Posterior vena cava (tissue), 2 donors: ENCODE results near the gene MYOD1. TPM values are rescaled to one million over a fixed set of nuclear protein-coding genes. Genes with fewer than 3 reads are reported as not detected.

ENCODE experiments used
- DNase-seq: peaks from one replicate; pipeline ENCODE4 v3.0.0-alpha.2; 2020; ENCODE audit warnings: low spot score
- intact Hi-C, 2 donors: fragments of 100-400 bp; cut with DNase I; formaldehyde crosslinking; loops; one replicate each; pipeline versions ENCODE4 v1.14.1 to v1.14.2; 2022 to 2023
- long read RNA-seq, 2 donors: library from polyadenylated mRNA; unstranded; transcript quantifications; one replicate each; pipeline ENCODE4 v2.0.0, GENCODE V29; 2020 to 2021
- total RNA-seq, 2 donors: library from RNA; stranded (reverse); fragmentation: NEBNext Ultra II Directional; extraction: Animal tissue kit (Norgen Biotek cat#: 25700); gene quantifications; one replicate each; pipeline ENCODE4 v1.2.1, GENCODE V29; 2021
- donor health status: DM: yes; HTN: yes; CAD: no.
- donor health status: DM: yes; HTN: yes; CAD: no.

Gene MYOD1
- total RNA-seq, result not detected
- long read RNA-seq, donor 1, result 0 reads
- long read RNA-seq, donor 2, result 0 reads

GRCh38 chr11:17719028-17719937 is at the start of gene MYOD1:
Gene MYOD1 (plus strand): TSS chr11:17719571. CDS start chr11:17719783, 212 bp downstream.
- DNase-seq, result peak; percentile 81
- intact Hi-C loops, result no loop called here

GRCh38 chr11:17672469-17672868 is 46.9 kb upstream of the MYOD1 start:
- DNase-seq, result no peak
- intact Hi-C loops, result no loop called here

DNA sequence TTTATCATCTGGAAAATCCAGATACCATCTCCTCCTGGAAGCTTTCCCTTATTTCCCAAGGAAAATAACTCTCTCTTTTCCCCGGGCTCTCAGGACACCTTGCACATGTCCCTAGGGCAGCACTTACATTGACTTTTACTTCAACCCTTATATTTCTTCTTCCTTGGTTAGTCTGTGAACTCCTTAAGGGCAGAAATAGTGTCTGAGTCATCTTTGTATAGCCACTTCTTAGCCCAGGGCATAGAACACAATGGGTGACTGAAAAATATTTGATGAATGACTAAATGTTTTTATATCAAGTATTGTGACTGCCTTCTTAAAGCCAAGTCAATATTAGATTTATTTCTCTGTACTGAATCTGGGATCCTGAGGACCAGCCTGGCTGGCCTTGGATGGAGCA is 45.4 kb upstream of the MYOD1 start:
- DNase-seq, result no peak
- intact Hi-C loops, result no loop called here

DNA sequence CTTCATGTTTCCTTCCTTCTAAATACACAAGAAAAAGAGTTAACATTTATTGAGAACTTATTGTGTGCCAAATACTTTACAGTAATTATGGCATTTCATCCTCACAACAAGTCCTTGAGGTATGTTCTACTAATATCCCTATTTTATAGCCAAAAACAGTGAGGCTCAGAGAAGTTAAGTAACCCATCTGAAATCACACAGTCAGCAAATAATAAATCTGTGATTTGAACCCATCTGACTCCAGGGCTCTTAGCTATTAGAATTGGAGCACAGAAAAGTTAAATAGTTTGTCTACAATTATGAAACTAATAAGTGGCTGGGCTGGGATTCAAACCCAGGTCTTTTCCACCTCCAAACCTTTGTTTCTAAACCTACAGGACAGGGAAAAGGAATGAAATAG is 36.5 kb upstream of the MYOD1 start:
- DNase-seq, result no peak
- intact Hi-C loops, result no loop called here

GRCh38 chr11:17683377-17684161 is 35.8 kb upstream of the MYOD1 start:
- DNase-seq, result no peak
- intact Hi-C loops, result no loop called here

GRCh38 chr11:17684550-17684949 is 34.8 kb upstream of the MYOD1 start:
- intact Hi-C loops, result no loop called here
- no peak for DNase-seq

- no peak for DNase-seq
- intact Hi-C loops, result no loop called here
These were observed 33.0 kb upstream of the MYOD1 start for GRCh38 chr11:17686231-17686980.

DNA sequence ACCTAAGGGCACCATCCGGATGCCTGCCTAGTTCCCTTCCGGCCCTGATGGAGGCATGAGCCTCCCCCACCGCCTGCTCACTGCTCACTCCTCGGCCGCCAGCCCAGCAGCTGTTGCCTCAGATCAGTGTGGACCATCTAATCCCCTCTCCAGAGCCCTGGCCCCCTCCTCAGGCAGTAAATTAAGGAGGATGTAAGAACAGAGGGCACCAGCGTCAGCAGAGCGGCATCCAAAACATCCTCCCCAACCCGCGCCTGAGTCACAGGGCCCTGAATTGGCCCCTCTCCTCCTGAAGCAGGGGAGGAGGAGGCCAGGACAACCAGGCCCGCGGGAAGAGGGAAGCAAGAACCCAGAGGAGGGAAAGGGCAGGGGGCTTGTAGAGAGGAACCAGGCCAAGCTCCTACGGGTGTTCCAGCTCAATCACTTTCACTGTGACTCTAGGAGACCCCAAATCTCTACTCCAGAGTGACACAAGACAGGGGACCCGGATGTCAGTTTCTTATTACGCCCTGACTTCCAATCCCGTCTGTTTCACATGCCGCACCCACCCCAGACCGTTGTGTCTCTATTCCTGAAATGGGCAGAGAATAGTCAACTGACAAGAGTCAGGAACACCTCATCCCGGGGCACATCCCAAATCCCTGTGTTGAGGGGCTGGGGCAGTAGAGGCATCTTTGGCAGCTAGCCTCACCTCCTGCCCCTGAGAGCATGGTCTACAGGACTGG is 31.3 kb upstream of the MYOD1 start:
- intact Hi-C loops, result no loop called here
- DNase-seq, result no peak

DNA sequence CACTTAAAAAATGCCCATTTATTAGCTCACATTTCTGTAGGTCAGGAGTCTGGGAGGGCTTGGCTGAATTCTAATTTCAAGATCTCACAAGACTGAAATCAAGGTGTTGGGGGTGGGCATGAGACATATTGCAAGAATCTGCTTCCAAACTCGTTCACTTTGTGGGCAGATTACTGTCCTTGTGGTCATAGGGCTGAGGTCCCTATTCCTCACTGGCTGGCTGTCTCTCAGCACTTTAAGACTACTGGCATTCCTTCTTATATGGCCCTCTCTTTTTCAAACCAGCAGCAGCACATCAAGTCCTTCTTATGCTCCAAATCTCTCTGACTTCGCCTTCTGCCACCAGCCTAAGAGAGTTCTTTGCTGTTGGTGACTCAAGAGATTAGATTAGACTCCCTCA is 27.8 kb upstream of the MYOD1 start:
- intact Hi-C loops, result no loop called here
- DNase-seq, result no peak

- intact Hi-C loops, result no loop called here
- no peak for DNase-seq
These were observed 27.4 kb upstream of the MYOD1 start for GRCh38 chr11:17691976-17692375.

DNA sequence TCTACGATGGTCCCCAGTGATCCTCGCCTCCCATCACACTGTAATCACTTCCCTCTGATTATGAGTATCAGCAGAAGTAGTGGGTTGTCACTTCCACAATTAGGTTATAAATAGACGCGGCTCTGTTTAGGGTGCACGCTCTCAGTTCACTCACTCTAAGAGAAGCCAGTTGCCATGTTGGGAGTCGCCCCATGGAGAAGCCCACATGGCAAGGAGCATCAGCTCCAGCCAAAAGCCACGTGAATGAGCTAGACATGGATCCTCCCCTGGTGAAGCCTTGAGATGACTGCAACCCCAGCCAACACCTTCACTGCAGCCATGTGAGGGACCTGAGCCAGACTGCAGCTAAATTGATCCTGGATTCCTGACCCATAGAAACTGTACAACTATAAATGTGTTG is 26.4 kb upstream of the MYOD1 start:
- intact Hi-C loops, result no loop called here
- no peak for DNase-seq

DNA sequence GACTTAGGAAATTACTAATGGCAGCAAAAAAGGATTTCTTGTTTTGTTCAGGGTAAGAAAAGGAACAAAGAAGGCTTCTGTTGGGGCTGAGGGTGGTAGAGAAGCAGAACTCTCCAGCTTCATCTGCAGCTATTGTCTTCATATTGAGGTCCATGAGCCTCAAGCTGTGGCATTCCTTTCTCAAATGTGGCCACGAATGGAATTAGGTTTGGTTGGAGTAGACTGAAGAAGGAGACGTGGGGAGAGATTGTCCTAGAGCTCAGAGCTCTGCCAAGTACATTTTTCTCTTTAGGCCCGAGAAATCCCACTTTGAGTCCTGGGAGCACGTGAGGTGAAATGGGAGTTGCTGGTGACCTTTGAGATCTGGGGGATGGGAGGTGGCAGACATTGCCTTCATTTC is 25.8 kb upstream of the MYOD1 start:
- no peak for DNase-seq
- intact Hi-C loops, result no loop called here

DNA sequence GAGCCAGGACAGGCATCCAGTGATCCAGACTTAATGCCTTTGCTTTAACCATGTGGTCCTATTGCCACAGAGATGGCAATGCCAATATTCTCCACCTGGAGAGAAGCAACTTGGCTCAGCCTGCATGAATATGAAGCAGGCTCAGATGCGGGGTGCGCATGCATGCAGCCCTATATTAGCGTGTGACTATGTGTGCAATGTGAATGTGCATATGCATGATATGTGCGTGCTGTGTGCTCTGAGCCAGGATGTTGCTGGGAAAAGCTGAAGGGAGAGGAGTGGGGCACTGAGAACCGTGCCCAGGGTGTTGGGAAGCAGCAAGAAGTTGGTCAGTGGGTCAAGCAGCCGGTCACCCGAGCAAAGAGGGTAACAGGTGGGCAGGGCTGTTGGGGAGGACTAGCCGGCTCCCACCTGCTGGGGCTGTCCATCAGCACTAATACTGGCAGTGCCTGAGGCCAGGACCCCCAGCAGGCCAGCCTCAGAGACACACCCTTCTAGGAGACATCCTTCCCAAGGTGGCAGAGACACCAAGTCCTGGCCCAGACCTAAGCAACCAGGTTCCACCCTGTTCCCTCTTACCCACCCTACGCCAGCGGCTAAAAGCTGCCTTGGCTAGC is 24.8 kb upstream of the MYOD1 start:
- no peak for DNase-seq
- intact Hi-C loops, result no loop called here

DNA sequence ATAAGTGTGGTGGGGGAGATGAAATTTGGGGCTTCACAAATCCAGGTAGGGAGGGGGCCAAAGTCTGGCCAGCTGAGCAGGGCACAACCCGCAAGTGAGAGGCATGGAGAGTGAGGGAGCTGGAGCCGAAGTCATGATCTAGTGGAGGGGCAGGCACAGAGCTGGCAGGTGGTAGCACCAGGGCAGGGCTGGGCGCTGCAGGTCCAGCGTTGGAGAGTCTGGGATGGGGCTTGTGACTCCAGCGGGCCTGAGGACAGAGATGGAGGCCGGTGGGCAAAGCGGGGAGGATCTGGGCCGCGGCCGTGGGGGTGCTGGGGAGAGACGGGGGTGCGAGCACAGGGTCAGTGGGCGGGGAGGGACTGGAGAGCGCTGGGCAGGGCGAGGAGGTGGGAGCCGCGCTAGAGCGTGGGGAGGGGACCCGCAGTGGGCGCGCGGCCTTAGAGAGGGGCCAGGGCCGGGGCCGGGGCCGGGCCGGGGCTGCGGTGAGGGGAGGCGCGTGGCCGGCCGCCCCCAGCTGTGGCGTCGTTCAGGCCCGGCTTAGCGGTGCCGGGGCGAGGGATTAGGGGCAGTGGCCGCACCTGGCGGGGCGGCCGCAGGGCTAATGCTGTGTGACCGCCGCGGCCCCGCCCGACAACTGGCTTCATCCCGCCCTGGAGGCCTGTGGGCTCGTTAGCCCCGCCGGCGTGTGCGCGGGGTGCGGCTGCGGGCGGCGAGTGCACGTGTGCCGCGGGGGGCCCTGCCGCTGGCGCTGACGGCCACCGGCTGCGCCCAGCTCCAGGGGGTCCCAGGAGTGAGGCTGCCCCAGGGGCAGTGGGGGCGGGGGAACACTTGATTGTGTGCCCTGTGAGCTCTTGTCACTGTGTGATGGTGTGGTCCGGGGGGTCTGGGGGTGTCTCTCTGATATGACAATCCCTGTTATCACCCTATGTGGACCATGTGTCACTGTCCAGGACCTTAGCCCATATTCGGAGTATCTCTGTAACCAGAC is 23.6 kb upstream of the MYOD1 start:
- no peak for DNase-seq
- intact Hi-C loops, result no loop called here

DNA sequence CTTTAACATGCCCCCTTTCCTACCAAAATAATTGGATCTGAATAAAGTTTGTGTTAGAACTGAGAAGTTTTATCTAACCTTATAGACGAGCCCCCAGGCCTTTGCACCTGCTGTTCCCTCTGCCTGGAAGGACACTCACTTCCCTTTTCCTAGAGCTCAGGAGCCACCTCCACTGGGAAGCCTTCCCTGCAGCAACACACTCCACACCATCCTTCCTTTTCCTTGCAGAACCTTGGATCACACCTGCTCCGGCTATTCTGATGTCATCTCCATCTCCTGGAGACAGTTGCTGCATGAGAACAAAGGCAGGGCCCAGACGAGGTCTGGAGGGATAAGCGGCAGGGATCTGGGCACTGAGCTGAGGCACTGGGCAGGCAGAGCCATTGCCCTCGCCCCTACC is 22.6 kb upstream of the MYOD1 start:
- no peak for DNase-seq
- intact Hi-C loops, result no loop called here

DNA sequence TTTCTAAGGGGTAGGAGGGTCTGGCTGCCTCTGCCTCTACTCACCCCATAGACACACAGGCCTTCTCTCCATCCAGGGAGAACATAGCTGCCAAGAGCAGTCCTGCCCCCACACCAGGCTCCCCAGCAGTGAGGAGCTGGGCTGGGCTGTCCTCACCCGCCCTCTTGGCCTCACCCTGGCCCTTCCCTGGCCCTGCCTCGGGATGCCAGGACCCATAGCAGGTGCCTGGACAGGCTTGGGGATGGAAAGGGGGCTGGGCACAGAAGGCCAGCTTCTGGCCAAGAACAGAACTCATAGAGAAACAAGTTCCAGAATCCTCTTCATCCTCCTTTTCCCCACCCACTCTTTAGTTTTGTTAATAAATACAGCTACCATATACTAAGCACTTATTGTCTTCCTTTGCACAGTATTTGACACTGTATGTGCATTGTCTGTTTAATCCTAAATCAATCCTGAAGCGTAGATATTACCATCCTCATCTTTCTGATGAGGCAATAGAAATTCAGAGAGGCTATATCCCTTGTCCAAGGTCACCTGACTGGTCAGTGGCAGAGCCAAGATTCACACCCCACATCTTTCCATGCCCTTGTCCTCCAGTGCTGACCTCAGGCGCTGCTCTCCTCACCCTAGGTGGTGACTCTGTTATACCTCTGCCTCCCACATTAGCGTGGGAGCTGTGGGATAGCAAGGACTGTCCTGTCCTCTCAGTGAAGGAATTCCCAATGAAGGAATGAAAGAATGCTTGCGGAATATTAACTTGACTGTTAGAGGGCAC is 22.0 kb upstream of the MYOD1 start:
- intact Hi-C loops, result no loop called here

More for the DNA sequence above, 22.0 kb upstream of the MYOD1 start:
- DNase-seq, result no peak
